Measurements from ENCODE around the gene ENTREP1.

Gene ENTREP1

GRCh38 chr9:69421908-69422801 is 97.1 kb downstream of the ENTREP1 start:
- H3K9me3 ChIP-seq (ENCODE audit: control insufficient read depth, low read depth, low read length): no peaks in the 10 kb centered on the region
- H3K4me3 ChIP-seq (ENCODE audit: low read length): no peak overlapping the region
- H3K27me3 ChIP-seq (ENCODE audit: control insufficient read depth, insufficient read depth, low read length): no peaks in the 10 kb centered on the region
- no peak overlapping the region for H3K27ac ChIP-seq (ENCODE audit: low read length)
- H3K4me1 ChIP-seq (ENCODE audit: control insufficient read depth, low read depth, low read length): no peaks in the 10 kb centered on the region
- no peaks in the 10 kb centered on the region for H3K36me3 ChIP-seq (ENCODE audit: control insufficient read depth, low read depth, low read length)
- no peak overlapping the region for H3K9ac ChIP-seq (ENCODE audit: low read length)

DNA sequence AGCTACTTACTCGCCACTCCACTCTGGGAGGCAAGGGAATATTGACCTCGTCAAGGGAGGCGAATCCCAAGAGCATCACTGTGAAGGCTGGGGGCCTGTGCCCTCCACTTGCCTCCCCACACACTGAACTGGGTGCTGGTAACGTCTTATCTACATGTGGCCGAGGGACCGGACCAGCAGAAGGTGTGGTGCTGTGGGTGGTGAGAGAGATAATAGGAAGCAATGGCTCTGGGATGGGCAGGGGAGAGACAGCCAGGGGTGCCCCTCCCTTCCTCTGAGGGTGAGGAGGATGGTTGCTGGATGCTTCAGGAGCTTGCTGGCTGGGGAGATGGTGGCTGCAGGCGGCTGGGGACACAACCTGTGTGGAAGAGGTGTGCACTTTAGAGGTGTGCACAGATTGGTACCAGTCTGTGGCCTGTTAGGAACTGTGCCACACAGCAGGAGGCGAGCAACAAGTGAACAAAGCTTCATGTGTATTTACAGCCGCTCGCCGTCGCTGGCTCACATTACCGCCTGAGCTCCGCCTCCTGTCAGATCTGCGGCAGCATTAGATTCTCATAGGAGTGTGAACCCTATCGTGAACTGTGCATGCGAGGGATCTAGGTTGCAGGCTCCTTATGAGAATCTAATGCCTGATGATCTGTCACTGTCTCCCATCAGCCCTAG is 100.3 kb downstream of the ENTREP1 start:
- Histone ChIP-seq H3K27ac (ENCODE audit: low read length) (no peak overlapping the region), H3K27me3 (ENCODE audit: control insufficient read depth, insufficient read depth, low read length) (no peaks in the 10 kb centered on the region), H3K9ac (ENCODE audit: low read length) (no peak overlapping the region), H3K4me1 (ENCODE audit: control insufficient read depth, low read depth, low read length) (no peaks in the 10 kb centered on the region), H3K36me3 (ENCODE audit: control insufficient read depth, low read depth, low read length) (no peaks in the 10 kb centered on the region), H3K9me3 (ENCODE audit: control insufficient read depth, low read depth, low read length) (no peaks in the 10 kb centered on the region), H3K4me3 (ENCODE audit: low read length) (no peak overlapping the region)

DNA sequence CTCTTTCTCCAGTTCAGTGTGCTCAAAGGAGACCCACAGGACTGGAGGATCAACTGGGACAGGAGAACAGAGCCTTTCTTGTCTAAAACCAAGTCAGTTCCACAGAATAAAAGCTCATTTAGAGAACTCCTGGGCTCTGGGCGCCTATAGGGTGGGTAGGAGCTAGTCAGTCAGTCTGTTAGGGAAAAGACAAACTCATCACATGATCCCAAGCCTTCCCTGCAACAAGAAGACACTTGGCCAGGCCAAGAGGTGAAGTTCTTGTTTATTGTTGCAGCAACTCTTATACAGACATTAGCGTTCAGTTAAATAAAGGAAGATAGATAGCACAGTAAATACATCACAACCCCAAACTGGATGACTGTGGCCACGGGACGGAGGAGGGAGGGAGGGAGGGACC is 102.3 kb downstream of the ENTREP1 start:
- no peaks in the 10 kb centered on the region for H3K4me1 ChIP-seq (ENCODE audit: control insufficient read depth, low read depth, low read length)
- H3K36me3 ChIP-seq (ENCODE audit: control insufficient read depth, low read depth, low read length): no peaks in the 10 kb centered on the region
- H3K9ac ChIP-seq (ENCODE audit: low read length): no peak overlapping the region
- H3K27me3 ChIP-seq (ENCODE audit: control insufficient read depth, insufficient read depth, low read length): no peaks in the 10 kb centered on the region
- no peaks in the 10 kb centered on the region for H3K9me3 ChIP-seq (ENCODE audit: control insufficient read depth, low read depth, low read length)
- no peak overlapping the region for H3K4me3 ChIP-seq (ENCODE audit: low read length)
- H3K27ac ChIP-seq (ENCODE audit: low read length): no peak overlapping the region

- H3K9me3 ChIP-seq (ENCODE audit: control insufficient read depth, low read depth, low read length): no peaks in the 10 kb centered on the region
- no peak overlapping the region for H3K27ac ChIP-seq (ENCODE audit: low read length)
- H3K36me3 ChIP-seq (ENCODE audit: control insufficient read depth, low read depth, low read length): no peaks in the 10 kb centered on the region
- H3K4me3 ChIP-seq (ENCODE audit: low read length): no peak overlapping the region
- no peaks in the 10 kb centered on the region for H3K27me3 ChIP-seq (ENCODE audit: control insufficient read depth, insufficient read depth, low read length)
- no peak overlapping the region for H3K9ac ChIP-seq (ENCODE audit: low read length)
- H3K4me1 ChIP-seq (ENCODE audit: control insufficient read depth, low read depth, low read length): no peaks in the 10 kb centered on the region
These were observed 103.2 kb downstream of the ENTREP1 start for GRCh38 chr9:69428017-69428785.

DNA sequence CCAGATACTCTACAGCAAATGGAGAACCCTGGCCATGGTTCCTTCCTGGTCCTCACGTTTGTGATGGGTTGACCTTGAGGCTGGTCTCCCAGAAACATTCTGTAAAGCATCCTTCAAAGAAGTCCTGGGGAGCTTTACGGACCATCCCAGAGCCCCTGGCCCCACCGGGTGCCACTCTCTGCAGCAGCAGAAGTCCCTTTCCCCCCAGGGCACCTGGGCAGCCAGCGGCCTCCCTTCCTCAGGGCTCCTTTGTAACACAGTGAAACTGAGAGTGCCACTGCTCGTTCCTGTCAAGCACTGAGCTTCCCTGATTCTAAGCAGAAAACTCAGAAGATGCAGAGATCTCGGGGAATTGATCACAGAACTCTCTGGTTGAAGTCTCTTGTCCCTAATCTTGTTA is 104.3 kb downstream of the ENTREP1 start:
- no peak overlapping the region for H3K27ac ChIP-seq (ENCODE audit: low read length)
- H3K36me3 ChIP-seq (ENCODE audit: control insufficient read depth, low read depth, low read length): no peaks in the 10 kb centered on the region
- no peaks in the 10 kb centered on the region for H3K9me3 ChIP-seq (ENCODE audit: control insufficient read depth, low read depth, low read length)

DNA sequence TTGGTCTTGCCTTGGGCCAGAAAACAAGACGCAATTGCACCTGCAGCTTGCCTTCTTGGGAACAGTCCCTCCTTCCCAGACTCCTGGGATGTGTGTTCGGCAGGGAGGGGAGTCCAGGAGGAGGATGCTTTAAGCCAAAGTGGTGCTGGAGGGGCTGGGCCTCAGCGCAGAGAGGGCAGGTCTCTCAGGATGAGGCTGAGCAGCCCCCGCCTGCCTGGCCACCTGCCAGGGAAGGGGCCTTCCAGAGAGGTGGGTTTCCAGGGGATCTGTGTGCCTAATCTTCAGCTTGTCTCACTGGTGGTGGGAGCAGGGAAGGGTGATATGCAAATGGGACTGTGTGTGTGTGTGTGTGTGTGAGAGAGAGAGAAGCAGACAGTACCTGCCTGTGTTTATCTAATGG is 105.2 kb downstream of the ENTREP1 start:
- Histone ChIP-seq H3K9ac (ENCODE audit: low read length) (no peak overlapping the region), H3K27ac (ENCODE audit: low read length) (no peak overlapping the region), H3K4me1 (ENCODE audit: control insufficient read depth, low read depth, low read length) (no peaks in the 10 kb centered on the region), H3K27me3 (ENCODE audit: control insufficient read depth, insufficient read depth, low read length) (no peaks in the 10 kb centered on the region), H3K9me3 (ENCODE audit: control insufficient read depth, low read depth, low read length) (no peaks in the 10 kb centered on the region), H3K4me3 (ENCODE audit: low read length) (no peak overlapping the region), H3K36me3 (ENCODE audit: control insufficient read depth, low read depth, low read length) (no peaks in the 10 kb centered on the region)

More for the DNA sequence above, 104.3 kb downstream of the ENTREP1 start:
- Histone ChIP-seq H3K4me1 (ENCODE audit: control insufficient read depth, low read depth, low read length) (no peaks in the 10 kb centered on the region), H3K4me3 (ENCODE audit: low read length) (no peak overlapping the region), H3K27me3 (ENCODE audit: control insufficient read depth, insufficient read depth, low read length) (no peaks in the 10 kb centered on the region), H3K9ac (ENCODE audit: low read length) (no peak overlapping the region)

DNA sequence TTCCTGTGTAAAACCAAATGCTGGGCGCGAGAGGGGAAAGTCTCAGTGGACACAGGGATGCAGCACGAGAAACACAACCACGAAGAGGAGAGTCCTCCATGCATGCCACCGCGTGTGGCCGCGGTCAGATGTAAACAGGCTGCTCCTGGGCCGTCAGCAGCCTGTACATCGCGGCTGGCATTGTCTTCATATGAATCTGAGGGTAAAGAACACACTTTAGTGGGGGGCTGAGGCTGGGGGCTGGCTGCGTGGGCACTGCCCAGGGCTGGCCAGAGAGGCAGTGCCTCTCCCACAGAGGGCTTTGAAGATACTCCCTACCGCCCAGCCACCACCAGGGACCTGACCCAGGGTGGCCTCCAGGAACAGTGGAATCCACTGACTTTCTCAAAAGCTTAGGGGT is 106.2 kb downstream of the ENTREP1 start:
- no peaks in the 10 kb centered on the region for H3K4me1 ChIP-seq (ENCODE audit: control insufficient read depth, low read depth, low read length)
- H3K27me3 ChIP-seq (ENCODE audit: control insufficient read depth, insufficient read depth, low read length): no peaks in the 10 kb centered on the region
- no peak overlapping the region for H3K27ac ChIP-seq (ENCODE audit: low read length)
- no peak overlapping the region for H3K9ac ChIP-seq (ENCODE audit: low read length)
- H3K9me3 ChIP-seq (ENCODE audit: control insufficient read depth, low read depth, low read length): no peaks in the 10 kb centered on the region
- no peaks in the 10 kb centered on the region for H3K36me3 ChIP-seq (ENCODE audit: control insufficient read depth, low read depth, low read length)
- H3K4me3 ChIP-seq (ENCODE audit: low read length): no peak overlapping the region

- Histone ChIP-seq H3K9me3 (ENCODE audit: control insufficient read depth, low read depth, low read length) (no peaks in the 10 kb centered on the region), H3K27me3 (ENCODE audit: control insufficient read depth, insufficient read depth, low read length) (no peaks in the 10 kb centered on the region), H3K4me1 (ENCODE audit: control insufficient read depth, low read depth, low read length) (no peaks in the 10 kb centered on the region), H3K27ac (ENCODE audit: low read length) (no peak overlapping the region), H3K9ac (ENCODE audit: low read length) (no peak overlapping the region), H3K36me3 (ENCODE audit: control insufficient read depth, low read depth, low read length) (no peaks in the 10 kb centered on the region), H3K4me3 (ENCODE audit: low read length) (no peak overlapping the region)
These were observed 106.8 kb downstream of the ENTREP1 start for GRCh38 chr9:69431777-69432176.

DNA sequence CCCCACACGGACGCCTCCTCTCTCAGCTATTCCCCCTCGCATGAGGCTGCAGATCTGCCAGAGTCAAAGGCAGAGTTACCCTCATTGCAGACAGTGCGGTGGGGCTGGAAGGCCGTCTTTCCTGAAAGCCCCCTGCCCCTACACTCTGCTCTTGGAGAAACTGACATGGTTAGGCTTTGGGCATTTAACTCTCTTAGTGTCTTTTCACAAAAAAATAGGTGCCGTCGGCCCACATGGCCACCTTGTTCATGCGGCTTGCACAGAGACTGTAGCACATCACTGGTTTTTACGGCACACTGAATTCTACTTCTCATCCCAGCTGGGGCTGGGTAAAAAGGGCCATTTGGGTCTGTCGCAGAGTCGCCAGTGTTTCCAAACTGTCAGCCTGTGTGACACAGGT is 107.6 kb downstream of the ENTREP1 start:
- H3K4me1 ChIP-seq (ENCODE audit: control insufficient read depth, low read depth, low read length): no peaks in the 10 kb centered on the region
- no peaks in the 10 kb centered on the region for H3K9me3 ChIP-seq (ENCODE audit: control insufficient read depth, low read depth, low read length)
- no peaks in the 10 kb centered on the region for H3K27me3 ChIP-seq (ENCODE audit: control insufficient read depth, insufficient read depth, low read length)
- H3K9ac ChIP-seq (ENCODE audit: low read length): no peak overlapping the region
- H3K27ac ChIP-seq (ENCODE audit: low read length): no peak overlapping the region
- H3K36me3 ChIP-seq (ENCODE audit: control insufficient read depth, low read depth, low read length): no peaks in the 10 kb centered on the region
- H3K4me3 ChIP-seq (ENCODE audit: low read length): no peak overlapping the region

- H3K9ac ChIP-seq (ENCODE audit: low read length): no peak overlapping the region
- no peaks in the 10 kb centered on the region for H3K9me3 ChIP-seq (ENCODE audit: control insufficient read depth, low read depth, low read length)
- H3K4me3 ChIP-seq (ENCODE audit: low read length): no peak overlapping the region
- no peaks in the 10 kb centered on the region for H3K36me3 ChIP-seq (ENCODE audit: control insufficient read depth, low read depth, low read length)
- H3K27ac ChIP-seq (ENCODE audit: low read length): no peak overlapping the region
- no peaks in the 10 kb centered on the region for H3K27me3 ChIP-seq (ENCODE audit: control insufficient read depth, insufficient read depth, low read length)
- H3K4me1 ChIP-seq (ENCODE audit: control insufficient read depth, low read depth, low read length): no peaks in the 10 kb centered on the region
These were observed 108.4 kb downstream of the ENTREP1 start for GRCh38 chr9:69433392-69433791.

DNA sequence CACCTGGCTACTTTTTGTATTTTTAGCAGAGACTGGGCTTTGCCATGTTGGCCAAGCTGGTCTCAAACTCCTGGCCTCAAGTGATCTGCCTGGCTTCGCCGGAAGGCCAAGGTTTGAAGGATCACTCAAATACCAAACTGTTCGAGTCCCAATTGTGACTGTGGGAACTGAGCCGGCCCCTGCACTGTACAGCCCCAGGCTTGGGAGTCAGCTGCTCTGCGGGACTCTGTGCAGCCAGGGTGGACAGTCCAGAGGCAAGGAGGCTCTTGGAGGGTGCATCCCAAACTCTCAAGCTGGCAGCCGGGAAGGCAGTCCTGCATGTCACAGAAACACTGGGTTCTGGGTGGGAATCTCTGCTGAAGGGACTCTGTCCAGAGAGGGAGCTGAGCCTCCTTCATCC is 109.0 kb downstream of the ENTREP1 start:
- H3K36me3 ChIP-seq (ENCODE audit: control insufficient read depth, low read depth, low read length): no peaks in the 10 kb centered on the region

More for the DNA sequence above, 109.0 kb downstream of the ENTREP1 start:
- Histone ChIP-seq H3K4me3 (ENCODE audit: low read length) (no peak overlapping the region), H3K9ac (ENCODE audit: low read length) (no peak overlapping the region), H3K4me1 (ENCODE audit: control insufficient read depth, low read depth, low read length) (no peaks in the 10 kb centered on the region), H3K9me3 (ENCODE audit: control insufficient read depth, low read depth, low read length) (no peaks in the 10 kb centered on the region), H3K27me3 (ENCODE audit: control insufficient read depth, insufficient read depth, low read length) (no peaks in the 10 kb centered on the region), H3K27ac (ENCODE audit: low read length) (no peak overlapping the region)

All from iPS-18a (cell line).